SJSA1 (cell line): ENCODE measurements around the gene CORIN. TPM values are rescaled to one million over a fixed set of nuclear protein-coding genes. Genes with fewer than 3 reads are reported as not detected.

Source experiments
- DNase-seq, 2 experiments: peaks; one replicate each; pipeline ENCODE4 v3.0.0-alpha.2; 2015 to 2020; ENCODE audit warnings: low spot score in 2 of 2, low read depth in 1 of 2
- H3K27ac ChIP-seq: fragments of 250-450 bp; sonication (Bioruptor Pico); 2 replicates; pipeline ENCODE4 v1.5.1; 2020; ENCODE audit warnings: mild to moderate bottlenecking, moderate library complexity
- H3K27me3 ChIP-seq: fragments of 250-450 bp; sonication (Bioruptor Pico); replicated peaks from 2 replicates; pipeline ENCODE4 v1.5.1; 2020; ENCODE audit warnings: mild to moderate bottlenecking, moderate library complexity
- H3K36me3 ChIP-seq: fragments of 250-450 bp; sonication (Bioruptor Pico); 2 replicates; pipeline ENCODE4 v1.5.1; 2020; ENCODE audit warnings: mild to moderate bottlenecking
- H3K4me1 ChIP-seq: fragments of 250-450 bp; sonication (Bioruptor Pico); replicated peaks from 2 replicates; pipeline ENCODE4 v1.6.1; 2021; ENCODE audit warnings: mild to moderate bottlenecking
- H3K4me3 ChIP-seq: fragments of 250-450 bp; sonication (Bioruptor Pico); 2 replicates; pipeline ENCODE4 v1.5.1; 2020; ENCODE audit warnings: mild to moderate bottlenecking
- H3K9me3 ChIP-seq: fragments of 250-450 bp; sonication (Bioruptor Pico); replicated peaks from 2 replicates; pipeline ENCODE4 v1.5.1; 2020; ENCODE audit warnings: mild to moderate bottlenecking
- total RNA-seq: library from RNA; depleted of rRNA; stranded (reverse); fragments of >200 nt; shearing (Covaris generic); gene quantifications from 2 replicates; pipeline ENCODE4 v1.2.3, GENCODE V29; 2014; rRNA removed

The CORIN gene
- total RNA-seq, result 0.25 TPM in 1 of 2 replicates, not detected in the other

GRCh38 chr4:47837908-47838294 lies at the start of gene CORIN:
TSS of gene CORIN (minus strand) at chr4:47838067. CDS start at chr4:47837949, 118 bp downstream.
- Histone ChIP-seq H3K4me1 (peaks cover 9% of the 10 kb centered on the region), H3K27me3 (peaks cover 4% of the 10 kb centered on the region), H3K9me3 (no peaks in the 10 kb centered on the region), H3K36me3 (no peaks in the 10 kb centered on the region), H3K4me3 (peak within 1 kb of the TSS; percentile 31), H3K27ac (no peak within 1 kb of the TSS)
- DNase-seq, result no peak

DNA sequence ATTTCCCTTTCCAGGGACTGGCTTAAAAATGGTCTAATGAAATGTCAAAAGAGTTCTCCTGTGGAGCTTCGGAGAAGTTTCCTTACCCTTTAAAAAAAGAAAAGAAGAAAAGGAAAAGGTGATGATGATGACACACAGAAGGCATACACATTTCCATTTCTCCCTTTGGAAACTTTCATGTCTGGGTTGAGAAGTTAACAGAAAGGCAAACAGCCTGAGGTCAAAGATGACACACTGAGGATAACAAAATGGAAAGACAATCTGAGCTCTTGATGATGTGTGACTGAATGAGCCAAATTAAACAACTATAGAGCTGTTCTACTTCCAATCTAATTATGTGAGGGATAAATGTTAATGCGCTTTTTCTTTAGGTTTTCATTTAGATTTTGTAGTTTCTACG lies 44.4 kb upstream of the CORIN start:
- Histone ChIP-seq H3K36me3 (0 out of 2 replicates have a peak, but pooled peaks cover 4% of the 10 kb centered on the region), H3K4me1 (no peaks in the 10 kb centered on the region), H3K4me3 (no peak overlapping the region), H3K27ac (no peak overlapping the region), H3K27me3 (no peaks in the 10 kb centered on the region), H3K9me3 (no peaks in the 10 kb centered on the region)
- no peak for DNase-seq

GRCh38 chr4:47879458-47879857 lies 41.6 kb upstream of the CORIN start:
- no peak overlapping the region for H3K27ac ChIP-seq
- H3K9me3 ChIP-seq, result no peaks in the 10 kb centered on the region
- H3K36me3 ChIP-seq, result peaks cover 5% of the 10 kb centered on the region; the same call in 1 of the 2 replicates
- DNase-seq, result no peak
- H3K27me3 ChIP-seq, result no peaks in the 10 kb centered on the region
- no peak overlapping the region for H3K4me3 ChIP-seq
- no peaks in the 10 kb centered on the region for H3K4me1 ChIP-seq

DNA sequence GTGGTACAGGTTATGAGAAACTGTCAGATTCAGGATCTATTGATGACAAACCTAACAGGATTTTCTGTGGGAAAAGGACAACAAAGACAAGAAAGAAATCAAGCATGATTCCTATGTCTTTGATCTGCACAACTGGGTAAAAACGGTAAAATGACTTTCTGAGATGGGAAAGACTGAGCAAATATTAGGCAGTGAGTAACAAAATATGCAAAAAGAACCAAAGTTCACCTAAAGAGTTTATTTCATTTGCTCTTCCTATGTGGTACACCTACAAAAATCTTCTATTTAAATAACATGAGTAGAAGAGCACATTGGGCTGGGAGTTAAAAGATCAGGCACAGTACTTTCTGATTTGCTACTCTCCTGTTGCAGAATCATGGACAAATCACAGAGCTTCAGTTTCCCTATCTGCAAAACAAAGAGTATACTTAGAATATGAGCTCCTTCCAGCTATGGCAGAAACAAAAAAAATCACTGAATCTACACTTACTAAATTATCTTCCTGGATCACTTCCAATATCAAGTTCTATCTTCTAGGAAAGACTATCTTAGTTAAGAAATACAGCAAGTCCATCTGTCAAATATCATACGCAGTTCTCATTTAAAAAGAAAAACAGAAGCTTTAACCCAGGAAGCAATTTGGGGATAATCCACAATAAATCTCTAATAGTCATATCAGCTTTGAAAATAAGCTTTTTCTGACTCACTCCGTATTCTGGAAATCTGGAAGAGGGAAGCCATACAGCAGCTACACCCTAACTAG lies 39.1 kb upstream of the CORIN start:
- peaks cover 15% of the 10 kb centered on the region for H3K36me3 ChIP-seq

DNA sequence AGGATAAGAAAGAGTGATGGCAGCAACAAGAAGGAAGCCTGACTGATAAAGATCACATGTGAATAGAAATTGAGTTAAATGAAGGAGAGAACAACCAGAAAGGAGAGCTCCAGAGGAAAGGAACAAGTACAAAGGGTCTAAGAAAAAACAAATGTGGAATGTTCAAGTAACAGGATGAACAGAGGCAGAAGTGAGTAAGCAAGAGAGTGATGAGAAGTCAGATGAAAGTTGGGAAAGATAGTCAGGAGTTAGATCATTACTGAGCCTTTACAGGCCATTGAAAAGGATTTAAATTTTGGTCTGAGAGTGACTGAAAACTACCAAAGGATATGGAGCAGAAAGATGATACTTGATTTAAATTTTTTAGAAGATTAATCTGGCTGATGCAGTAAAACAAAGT lies 38.4 kb upstream of the CORIN start:
- Histone ChIP-seq H3K4me3 (no peak overlapping the region), H3K27me3 (no peaks in the 10 kb centered on the region), H3K4me1 (no peaks in the 10 kb centered on the region), H3K9me3 (no peaks in the 10 kb centered on the region), H3K36me3 (peaks cover 15% of the 10 kb centered on the region), H3K27ac (no peak overlapping the region)
- no peak for DNase-seq

More for the DNA sequence above, 39.1 kb upstream of the CORIN start:
- DNase-seq, result no peak
- no peak overlapping the region for H3K27ac ChIP-seq
- no peaks in the 10 kb centered on the region for H3K4me1 ChIP-seq
- no peaks in the 10 kb centered on the region for H3K27me3 ChIP-seq
- H3K9me3 ChIP-seq, result no peaks in the 10 kb centered on the region
- H3K4me3 ChIP-seq, result no peak overlapping the region

GRCh38 chr4:47873877-47874541 lies 36.1 kb upstream of the CORIN start:
- DNase-seq, result no peak
- H3K4me3 ChIP-seq, result no peak overlapping the region
- H3K36me3 ChIP-seq, result peaks cover 15% of the 10 kb centered on the region
- H3K27me3 ChIP-seq, result no peaks in the 10 kb centered on the region
- H3K4me1 ChIP-seq, result no peaks in the 10 kb centered on the region
- no peaks in the 10 kb centered on the region for H3K9me3 ChIP-seq
- no peak overlapping the region for H3K27ac ChIP-seq

GRCh38 chr4:47863486-47863885 lies 25.6 kb upstream of the CORIN start:
- no peaks in the 10 kb centered on the region for H3K4me1 ChIP-seq
- H3K27ac ChIP-seq, result no peak overlapping the region
- H3K9me3 ChIP-seq, result no peaks in the 10 kb centered on the region
- H3K36me3 ChIP-seq, result no peaks in the 10 kb centered on the region
- no peak for DNase-seq
- no peaks in the 10 kb centered on the region for H3K27me3 ChIP-seq
- H3K4me3 ChIP-seq, result no peak overlapping the region

DNA sequence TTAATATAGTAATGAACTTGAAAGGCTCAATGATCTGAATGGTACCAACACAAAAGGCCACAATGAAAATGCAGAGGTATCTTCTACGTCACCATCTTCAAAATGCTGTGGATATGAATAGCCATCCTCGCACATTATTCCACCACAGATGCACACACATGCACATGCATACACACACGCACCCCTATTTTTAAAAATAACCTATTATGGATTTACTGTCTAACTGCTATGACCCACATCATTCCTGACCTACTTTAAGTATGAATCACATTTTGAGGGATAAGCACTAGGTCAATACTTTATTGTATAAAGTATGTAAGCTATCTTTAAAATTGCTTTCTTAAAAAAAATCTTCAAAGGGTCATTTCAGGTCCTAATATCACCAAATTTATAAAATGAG lies 24.4 kb upstream of the CORIN start:
- H3K27ac ChIP-seq, result no peak overlapping the region
- DNase-seq, result no peak
- H3K4me1 ChIP-seq, result no peaks in the 10 kb centered on the region
- no peak overlapping the region for H3K4me3 ChIP-seq
- H3K27me3 ChIP-seq, result no peaks in the 10 kb centered on the region
- H3K36me3 ChIP-seq, result no peaks in the 10 kb centered on the region
- no peaks in the 10 kb centered on the region for H3K9me3 ChIP-seq

- Histone ChIP-seq H3K4me3 (no peak overlapping the region), H3K9me3 (no peaks in the 10 kb centered on the region), H3K27ac (no peak overlapping the region), H3K27me3 (no peaks in the 10 kb centered on the region), H3K4me1 (no peaks in the 10 kb centered on the region), H3K36me3 (no peaks in the 10 kb centered on the region)
- DNase-seq, result no peak
Measured at GRCh38 chr4:47860305-47860704, 22.4 kb upstream of the CORIN start.

DNA sequence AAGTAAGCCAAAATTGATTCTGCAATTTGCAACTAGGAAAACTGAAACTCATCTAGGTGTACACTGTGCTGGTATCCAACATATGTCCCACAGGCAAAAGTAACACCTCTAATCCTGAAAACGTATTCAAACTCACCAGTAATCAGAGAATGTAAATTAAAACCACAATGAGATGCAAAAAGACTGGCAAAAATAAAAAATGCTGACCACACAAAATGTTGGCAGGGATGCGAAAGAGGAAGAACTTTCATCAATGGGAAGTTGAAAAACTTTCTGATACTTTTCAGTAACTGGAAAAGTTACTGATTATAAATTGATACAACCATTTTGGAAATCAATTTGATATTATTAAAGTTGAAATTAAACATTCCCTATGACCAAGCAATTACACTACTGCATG lies 20.1 kb upstream of the CORIN start:
- no peak for DNase-seq
- Histone ChIP-seq H3K27me3 (no peaks in the 10 kb centered on the region), H3K27ac (no peak overlapping the region), H3K36me3 (no peaks in the 10 kb centered on the region), H3K9me3 (no peaks in the 10 kb centered on the region), H3K4me3 (no peak overlapping the region), H3K4me1 (no peaks in the 10 kb centered on the region)

DNA sequence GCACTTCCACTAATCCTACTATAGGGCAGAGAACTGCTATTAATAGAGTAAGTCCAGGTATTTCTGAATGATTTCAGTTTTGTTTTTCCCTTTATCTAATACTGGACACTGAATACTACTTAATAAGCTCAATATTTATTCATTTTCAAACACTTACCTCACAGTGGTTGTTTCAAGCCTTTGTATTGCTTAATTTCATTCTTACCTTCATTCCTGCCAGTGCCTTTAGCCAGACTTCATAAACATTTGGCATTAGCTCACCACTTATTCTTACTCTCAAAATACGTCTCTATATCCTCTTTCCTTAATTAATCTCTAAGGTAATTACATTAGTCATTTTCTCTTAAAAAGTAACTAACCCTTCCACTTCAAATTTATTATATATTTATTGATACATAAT lies 18.8 kb upstream of the CORIN start:
- Histone ChIP-seq H3K27me3 (no peaks in the 10 kb centered on the region), H3K4me3 (no peak overlapping the region), H3K4me1 (no peaks in the 10 kb centered on the region), H3K36me3 (no peaks in the 10 kb centered on the region), H3K9me3 (no peaks in the 10 kb centered on the region), H3K27ac (no peak overlapping the region)
- DNase-seq, result no peak

DNA sequence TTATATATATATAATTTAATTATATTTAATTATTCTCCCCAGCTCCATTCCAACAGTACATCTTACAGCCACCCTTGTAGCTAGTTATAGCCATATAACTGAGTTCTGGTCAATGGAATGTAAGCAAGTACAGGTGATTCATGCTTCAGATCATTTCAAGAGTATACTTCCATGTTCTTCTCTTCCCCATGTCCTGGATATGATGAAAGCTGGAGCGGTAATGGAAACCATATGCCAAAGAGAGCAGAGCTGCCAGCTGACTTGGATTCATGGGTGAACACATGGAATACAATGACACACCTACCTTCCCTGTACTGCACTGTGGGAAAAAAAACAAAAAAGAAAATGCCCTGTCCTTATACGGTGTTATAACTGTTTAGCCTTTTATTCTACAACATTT lies 17.5 kb upstream of the CORIN start:
- Histone ChIP-seq H3K4me3 (no peak overlapping the region), H3K9me3 (no peaks in the 10 kb centered on the region), H3K4me1 (no peaks in the 10 kb centered on the region), H3K36me3 (no peaks in the 10 kb centered on the region), H3K27ac (no peak overlapping the region), H3K27me3 (no peaks in the 10 kb centered on the region)
- no peak for DNase-seq

DNA sequence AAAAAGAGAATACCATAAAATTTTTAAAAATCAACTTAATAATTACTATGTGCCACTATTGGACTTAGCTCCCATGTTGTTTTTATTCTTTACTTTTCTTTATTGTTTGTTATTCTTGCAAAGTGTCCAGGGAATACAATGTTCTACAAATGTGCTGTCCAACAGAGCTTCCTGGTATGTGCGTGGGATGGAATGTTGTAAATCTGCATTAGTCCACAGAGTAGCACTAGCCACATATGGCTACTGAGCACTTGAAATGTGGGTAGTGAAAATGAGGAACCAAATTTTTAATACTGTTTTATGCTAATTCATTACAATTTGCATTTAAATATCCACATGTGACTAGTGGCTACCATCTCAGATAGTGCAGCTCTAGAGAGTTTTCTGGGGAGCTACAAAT lies 14.3 kb upstream of the CORIN start:
- no peak for DNase-seq
- Histone ChIP-seq H3K4me3 (no peak overlapping the region), H3K36me3 (no peaks in the 10 kb centered on the region), H3K4me1 (no peaks in the 10 kb centered on the region), H3K9me3 (no peaks in the 10 kb centered on the region), H3K27ac (no peak overlapping the region), H3K27me3 (no peaks in the 10 kb centered on the region)

- H3K27me3 ChIP-seq, result no peaks in the 10 kb centered on the region
- H3K27ac ChIP-seq, result no peak overlapping the region
- H3K4me1 ChIP-seq, result no peaks in the 10 kb centered on the region
- H3K36me3 ChIP-seq, result no peaks in the 10 kb centered on the region
- DNase-seq, result no peak
- no peak overlapping the region for H3K4me3 ChIP-seq
- no peaks in the 10 kb centered on the region for H3K9me3 ChIP-seq
Measured at GRCh38 chr4:47849466-47849865, 11.6 kb upstream of the CORIN start.
